Epithelial cell of proximal tubule (primary cell): ENCODE data around the gene AFAP1L1. TPM values are rescaled to one million over a fixed set of nuclear protein-coding genes. Genes with fewer than 3 reads are reported as not detected.

Source experiments
- DNase-seq: peaks from one replicate; pipeline ENCODE4 v3.0.0-alpha.2; 2011; ENCODE audit warnings: low read depth
- H3K4me3 ChIP-seq: 2 replicates; pipeline ENCODE4 v1.5.1; 2011; ENCODE audit warnings: low read depth, mild to moderate bottlenecking, low read length
- total RNA-seq: library from RNA; depleted of rRNA; stranded (reverse); fragments of >200 nt; gene quantifications from 2 replicates; pipeline ENCODE4 v1.2.3, GENCODE V29; 2015
- TF ChIP-seq, protein P1 (sequence below): conservative IDR thresholded peaks from 2 replicates; pipeline ENCODE4 v1.5.1; 2012; ENCODE audit warnings: low read depth, mild to moderate bottlenecking, low read length

The AFAP1L1 gene
- total RNA-seq, 1 donor from 2014 or later: 17.2 TPM

- no peak for DNase-seq
- no peak overlapping the region for H3K4me3 ChIP-seq
- TF ChIP-seq, protein P1, sequence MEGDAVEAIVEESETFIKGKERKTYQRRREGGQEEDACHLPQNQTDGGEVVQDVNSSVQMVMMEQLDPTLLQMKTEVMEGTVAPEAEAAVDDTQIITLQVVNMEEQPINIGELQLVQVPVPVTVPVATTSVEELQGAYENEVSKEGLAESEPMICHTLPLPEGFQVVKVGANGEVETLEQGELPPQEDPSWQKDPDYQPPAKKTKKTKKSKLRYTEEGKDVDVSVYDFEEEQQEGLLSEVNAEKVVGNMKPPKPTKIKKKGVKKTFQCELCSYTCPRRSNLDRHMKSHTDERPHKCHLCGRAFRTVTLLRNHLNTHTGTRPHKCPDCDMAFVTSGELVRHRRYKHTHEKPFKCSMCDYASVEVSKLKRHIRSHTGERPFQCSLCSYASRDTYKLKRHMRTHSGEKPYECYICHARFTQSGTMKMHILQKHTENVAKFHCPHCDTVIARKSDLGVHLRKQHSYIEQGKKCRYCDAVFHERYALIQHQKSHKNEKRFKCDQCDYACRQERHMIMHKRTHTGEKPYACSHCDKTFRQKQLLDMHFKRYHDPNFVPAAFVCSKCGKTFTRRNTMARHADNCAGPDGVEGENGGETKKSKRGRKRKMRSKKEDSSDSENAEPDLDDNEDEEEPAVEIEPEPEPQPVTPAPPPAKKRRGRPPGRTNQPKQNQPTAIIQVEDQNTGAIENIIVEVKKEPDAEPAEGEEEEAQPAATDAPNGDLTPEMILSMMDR: no peak
Observed at GRCh38 chr5:149379818-149380374, 108.2 kb downstream of the AFAP1L1 start.

- TF ChIP-seq, protein P1: no peak
- H3K4me3 ChIP-seq: no peak overlapping the region
- no peak for DNase-seq
Observed at GRCh38 chr5:149380466-149381121, 108.9 kb downstream of the AFAP1L1 start.

DNA sequence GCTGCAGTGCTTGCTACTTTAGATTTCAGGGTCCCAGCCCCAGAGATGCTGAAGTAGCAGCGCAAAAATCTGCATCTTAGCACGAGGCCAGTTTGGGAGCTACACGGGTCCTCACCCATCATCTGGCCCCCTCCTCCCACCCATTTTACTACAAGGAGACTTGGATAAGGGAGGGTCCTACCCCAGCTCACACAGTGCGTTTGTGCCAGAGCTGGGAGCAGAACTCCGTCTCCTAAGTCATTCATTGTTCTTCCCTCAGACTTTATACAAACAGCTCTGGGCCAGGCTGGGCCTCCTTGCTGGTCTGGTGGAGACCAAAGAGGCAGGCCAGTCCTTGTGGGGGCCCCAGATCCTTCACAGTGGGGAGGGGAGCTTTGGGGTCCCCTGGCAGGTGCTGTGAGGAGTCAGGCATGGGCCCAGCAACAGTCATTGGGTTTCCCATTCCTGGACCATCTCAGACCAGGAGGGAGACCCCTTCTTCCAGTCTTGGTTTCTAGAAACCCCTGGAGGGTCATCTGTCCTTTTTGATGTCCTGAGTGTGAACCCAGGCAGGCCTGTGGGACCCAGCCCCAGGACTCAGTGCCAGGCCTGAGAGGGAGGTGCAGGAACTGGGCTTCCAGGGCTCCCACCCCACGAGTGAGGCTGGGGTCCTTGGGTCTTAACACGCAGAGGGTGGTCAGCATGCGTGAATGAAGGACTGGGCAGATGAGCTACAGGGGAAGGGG is 109.8 kb downstream of the AFAP1L1 start:
- DNase-seq: no peak
- H3K4me3 ChIP-seq: no peak overlapping the region
- TF ChIP-seq, protein P1: no peak

DNA sequence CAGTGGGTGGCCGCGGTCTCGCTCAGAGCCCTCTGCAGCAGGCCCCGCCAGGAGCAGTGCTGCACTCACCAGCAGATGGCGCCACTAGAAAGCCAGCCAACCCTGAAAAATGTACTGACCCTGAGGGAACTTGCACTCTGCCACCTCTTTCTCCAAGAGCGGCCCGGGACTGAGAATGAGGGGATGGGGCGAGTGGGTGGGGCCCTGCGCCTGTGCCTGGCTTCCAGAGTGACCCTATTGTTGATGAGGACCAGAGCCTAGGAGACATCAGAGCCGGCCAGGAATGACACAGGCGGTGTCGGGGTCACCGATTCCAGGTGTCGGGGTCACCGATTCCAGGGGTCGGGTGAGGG is 110.3 kb downstream of the AFAP1L1 start:
- no peak overlapping the region for H3K4me3 ChIP-seq
- no peak for DNase-seq

DNA sequence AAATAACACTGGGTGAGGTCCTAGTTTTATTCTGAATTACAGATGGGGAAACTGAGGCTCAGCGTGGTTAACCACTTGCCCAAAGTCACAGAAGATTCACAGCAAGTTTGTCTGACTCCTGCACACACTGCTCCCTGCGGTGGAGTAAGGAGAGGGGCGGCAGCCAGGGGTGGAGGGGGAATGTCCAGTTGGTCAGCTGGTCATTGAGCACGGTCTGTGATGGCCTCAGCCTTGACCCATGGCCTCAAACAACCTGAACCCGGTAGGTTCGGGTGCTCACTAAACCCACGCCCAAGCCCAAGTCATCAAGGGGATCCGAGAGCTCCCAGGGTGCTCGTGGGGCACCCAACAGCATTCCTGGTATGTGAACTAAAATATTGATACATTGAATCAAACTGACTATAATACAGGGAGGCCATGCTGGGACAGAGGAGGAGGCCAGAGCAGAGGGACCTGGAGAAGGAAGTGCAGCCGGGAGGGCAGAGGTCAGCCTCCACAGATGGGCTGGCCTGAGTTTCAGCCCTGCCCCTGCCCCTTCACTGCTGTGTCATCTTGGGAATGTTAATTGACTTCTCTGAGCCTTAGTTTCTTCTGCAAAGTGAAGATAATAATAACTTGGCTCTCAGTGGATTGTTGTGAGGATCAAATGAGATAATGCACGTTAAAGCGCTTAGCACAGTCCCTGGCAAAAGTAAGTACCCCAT is 111.0 kb downstream of the AFAP1L1 start:
- DNase-seq: no peak
- H3K4me3 ChIP-seq: no peak overlapping the region
- TF ChIP-seq, protein P1: no peak

More for the DNA sequence above, 110.3 kb downstream of the AFAP1L1 start:
- TF ChIP-seq, protein P1: peak; percentile 87

DNA sequence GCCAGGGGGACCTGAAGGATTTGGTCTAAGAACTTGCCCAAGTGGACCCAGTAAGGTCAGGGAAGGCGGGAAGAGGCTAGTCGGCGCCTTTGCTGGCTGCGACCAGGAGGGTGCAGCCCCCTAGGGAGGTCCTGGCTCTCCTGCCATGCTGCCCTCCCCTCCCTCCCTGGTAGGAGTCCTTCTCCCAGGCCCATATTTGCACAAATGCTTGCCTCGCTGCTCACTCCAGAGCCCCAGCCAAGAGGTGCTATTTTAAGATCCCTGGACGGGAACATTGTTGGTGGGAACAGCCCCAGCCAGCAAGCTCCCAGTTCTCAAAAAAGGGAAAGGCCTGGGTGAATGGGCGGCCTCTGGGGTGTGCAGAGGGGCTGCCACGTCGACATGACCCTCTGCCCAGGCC is 111.7 kb downstream of the AFAP1L1 start:
- no peak overlapping the region for H3K4me3 ChIP-seq
- TF ChIP-seq, protein P1: no peak
- no peak for DNase-seq
